MM.1S (cell line): ENCODE results near the gene OSCP1.

Experiments used
- DNase-seq: peaks from one replicate; pipeline ENCODE4 v3.0.0-alpha.2; 2015
- H2AFZ ChIP-seq: fragments of 300-600 bp; sonication (generic); 2 replicates; pipeline ENCODE4 v1.6.0; 2016; ENCODE audit warnings: antibody characterized with exemption, low read length
- H3F3A ChIP-seq: fragments of 300-600 bp; sonication (generic); 2 replicates; pipeline ENCODE4 v1.6.1; 2016; ENCODE audit warnings: mild to moderate bottlenecking, antibody characterized with exemption, low read length, moderate library complexity, mixed read lengths; ENCODE audit not compliant: insufficient read depth
- H3K27ac ChIP-seq: fragments of 300-600 bp; sonication (generic); 2 replicates; pipeline ENCODE4 v1.5.1; 2016; ENCODE audit warnings: mild to moderate bottlenecking, low read length
- H3K27me3 ChIP-seq: fragments of 300-600 bp; sonication (generic); replicated peaks from 2 replicates; pipeline ENCODE4 v1.6.0; 2016; ENCODE audit warnings: low read length; ENCODE audit not compliant: insufficient read depth
- H3K36me3 ChIP-seq: fragments of 300-600 bp; sonication (generic); replicated peaks from 2 replicates; pipeline ENCODE4 v1.6.1; 2016; ENCODE audit warnings: mild to moderate bottlenecking, low read length, mixed read lengths; ENCODE audit not compliant: insufficient read depth
- H3K4me1 ChIP-seq: fragments of 300-600 bp; sonication (generic); 2 replicates; pipeline ENCODE4 v1.6.1; 2016; ENCODE audit warnings: low read length, mixed read lengths
- H3K4me2 ChIP-seq: fragments of 300-600 bp; sonication (generic); 2 replicates; pipeline ENCODE4 v1.6.0; 2016; ENCODE audit warnings: low read depth, low read length
- H3K4me3 ChIP-seq: fragments of 300-600 bp; sonication (generic); 2 replicates; pipeline ENCODE4 v1.5.1; 2016; ENCODE audit warnings: low read length, mixed read lengths
- H3K79me2 ChIP-seq: fragments of 300-600 bp; sonication (generic); 2 replicates; pipeline ENCODE4 v1.6.1; 2016; ENCODE audit warnings: mixed run types, low read length, mixed read lengths
- H3K9ac ChIP-seq: fragments of 300-600 bp; sonication (generic); 2 replicates; pipeline ENCODE4 v1.6.1; 2016; ENCODE audit warnings: low read length, mixed read lengths
- H3K9me2 ChIP-seq: fragments of 300-600 bp; sonication (generic); replicated peaks from 2 replicates; pipeline ENCODE4 v1.6.1; 2016; ENCODE audit warnings: mild to moderate bottlenecking, low read length, mixed read lengths; ENCODE audit not compliant: insufficient read depth
- H3K9me3 ChIP-seq: fragments of 300-600 bp; sonication (generic); replicated peaks from 2 replicates; pipeline ENCODE4 v1.6.1; 2016; ENCODE audit warnings: mild to moderate bottlenecking, low read length, mixed read lengths; ENCODE audit not compliant: insufficient read depth
- H4K20me1 ChIP-seq: fragments of 300-600 bp; sonication (generic); 2 replicates; pipeline ENCODE4 v1.6.1; 2016; ENCODE audit warnings: mild to moderate bottlenecking, low read length, moderate library complexity, mixed read lengths; ENCODE audit not compliant: insufficient read depth
- EZH2 ChIP-seq: fragments of 300-600 bp; sonication (generic); optimal IDR thresholded peaks from 2 replicates; pipeline ENCODE3; 2017; ENCODE audit warnings: low read depth, mild to moderate bottlenecking, antibody characterized with exemption, low read length, mixed read lengths
- EZH2phosphoT487 ChIP-seq: fragments of 300-600 bp; sonication (generic); IDR thresholded peaks from 2 replicates; pipeline ENCODE4 v1.6.1; 2018; ENCODE audit warnings: antibody characterized with exemption, low read length
- TF ChIP-seq, protein P1 (sequence below): fragments of 300-600 bp; sonication (generic); IDR thresholded peaks from 2 replicates; pipeline ENCODE4 v1.5.1; 2016; ENCODE audit warnings: antibody characterized with exemption, low read length, mixed read lengths

Gene OSCP1

DNA sequence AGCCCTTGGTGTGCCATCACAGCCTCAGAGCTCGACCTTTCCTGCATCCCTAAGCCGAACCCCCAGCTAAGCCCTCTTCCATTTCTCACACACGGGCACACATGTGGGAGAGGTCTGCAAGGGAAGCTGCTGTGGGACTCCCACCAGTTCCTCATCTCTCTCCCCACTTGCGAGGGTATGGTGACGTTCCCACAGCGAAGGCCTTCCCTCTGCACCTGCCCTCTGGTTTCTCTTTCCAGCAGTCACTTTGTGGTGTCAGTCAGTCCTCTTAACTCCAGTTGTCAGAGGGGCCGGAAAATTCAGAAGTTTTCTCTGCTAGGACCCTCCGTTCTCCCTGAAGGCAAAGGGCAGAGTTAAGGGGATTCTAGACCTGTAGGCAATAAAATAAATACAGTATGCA is 59.0 kb downstream of the OSCP1 start:
- Histone ChIP-seq H3K79me2 (peaks cover 14% of the 10 kb centered on the region), H3K4me2 (no peak overlapping the region), H3K9ac (no peak overlapping the region), H3K4me3 (no peak overlapping the region), H2AFZ (no peak overlapping the region), H3K4me1 (peaks cover 30% of the 10 kb centered on the region), H3K36me3 (no peaks in the 10 kb centered on the region), H3K9me3 (no peaks in the 10 kb centered on the region), H3F3A (peaks cover 25% of the 10 kb centered on the region), H3K27ac (no peak overlapping the region), H4K20me1 (no peaks in the 10 kb centered on the region), H3K9me2 (no peaks in the 10 kb centered on the region), H3K27me3 (no peaks in the 10 kb centered on the region)
- no peak for DNase-seq
- no peak for TF ChIP-seq EZH2
- no peak for TF ChIP-seq EZH2phosphoT487
- TF ChIP-seq, protein P1, sequence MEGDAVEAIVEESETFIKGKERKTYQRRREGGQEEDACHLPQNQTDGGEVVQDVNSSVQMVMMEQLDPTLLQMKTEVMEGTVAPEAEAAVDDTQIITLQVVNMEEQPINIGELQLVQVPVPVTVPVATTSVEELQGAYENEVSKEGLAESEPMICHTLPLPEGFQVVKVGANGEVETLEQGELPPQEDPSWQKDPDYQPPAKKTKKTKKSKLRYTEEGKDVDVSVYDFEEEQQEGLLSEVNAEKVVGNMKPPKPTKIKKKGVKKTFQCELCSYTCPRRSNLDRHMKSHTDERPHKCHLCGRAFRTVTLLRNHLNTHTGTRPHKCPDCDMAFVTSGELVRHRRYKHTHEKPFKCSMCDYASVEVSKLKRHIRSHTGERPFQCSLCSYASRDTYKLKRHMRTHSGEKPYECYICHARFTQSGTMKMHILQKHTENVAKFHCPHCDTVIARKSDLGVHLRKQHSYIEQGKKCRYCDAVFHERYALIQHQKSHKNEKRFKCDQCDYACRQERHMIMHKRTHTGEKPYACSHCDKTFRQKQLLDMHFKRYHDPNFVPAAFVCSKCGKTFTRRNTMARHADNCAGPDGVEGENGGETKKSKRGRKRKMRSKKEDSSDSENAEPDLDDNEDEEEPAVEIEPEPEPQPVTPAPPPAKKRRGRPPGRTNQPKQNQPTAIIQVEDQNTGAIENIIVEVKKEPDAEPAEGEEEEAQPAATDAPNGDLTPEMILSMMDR = no peak

DNA sequence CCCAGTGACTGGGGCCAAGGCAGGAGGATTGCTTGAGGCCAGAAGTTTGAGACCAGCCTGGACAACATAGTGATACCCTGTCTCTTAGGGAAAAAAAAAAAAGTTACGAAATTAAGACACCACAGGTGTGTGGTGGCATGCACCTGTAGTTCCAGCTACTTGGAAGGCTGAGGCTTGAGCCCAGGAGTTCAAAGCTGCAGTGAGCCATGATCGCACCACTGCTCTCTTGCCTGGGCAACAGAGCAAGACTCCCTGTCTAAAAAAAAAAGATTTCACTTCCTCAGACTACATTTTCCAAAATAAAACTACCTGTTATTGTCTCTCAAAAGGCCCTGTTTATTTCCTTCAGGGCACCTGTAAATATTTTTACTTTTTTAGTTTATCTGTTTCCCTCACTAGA is 59.8 kb downstream of the OSCP1 start:
- H2AFZ ChIP-seq = no peak overlapping the region
- DNase-seq = no peak
- TF ChIP-seq, protein P1 = no peak
- TF ChIP-seq EZH2 (no peak), EZH2phosphoT487 (no peak)
- H3K4me3 ChIP-seq = no peak overlapping the region
- no peak overlapping the region for H3K9ac ChIP-seq
- H3K27me3 ChIP-seq = no peaks in the 10 kb centered on the region
- H3K4me1 ChIP-seq = peaks cover 30% of the 10 kb centered on the region
- H3K79me2 ChIP-seq = peaks cover 12% of the 10 kb centered on the region
- no peaks in the 10 kb centered on the region for H4K20me1 ChIP-seq
- H3K4me2 ChIP-seq = no peak overlapping the region
- H3F3A ChIP-seq = peaks cover 28% of the 10 kb centered on the region
- H3K27ac ChIP-seq = peak overlapping the region; percentile 26; the same call in 1 of the 2 replicates
- H3K9me2 ChIP-seq = no peaks in the 10 kb centered on the region
- H3K9me3 ChIP-seq = no peaks in the 10 kb centered on the region
- no peaks in the 10 kb centered on the region for H3K36me3 ChIP-seq

DNA sequence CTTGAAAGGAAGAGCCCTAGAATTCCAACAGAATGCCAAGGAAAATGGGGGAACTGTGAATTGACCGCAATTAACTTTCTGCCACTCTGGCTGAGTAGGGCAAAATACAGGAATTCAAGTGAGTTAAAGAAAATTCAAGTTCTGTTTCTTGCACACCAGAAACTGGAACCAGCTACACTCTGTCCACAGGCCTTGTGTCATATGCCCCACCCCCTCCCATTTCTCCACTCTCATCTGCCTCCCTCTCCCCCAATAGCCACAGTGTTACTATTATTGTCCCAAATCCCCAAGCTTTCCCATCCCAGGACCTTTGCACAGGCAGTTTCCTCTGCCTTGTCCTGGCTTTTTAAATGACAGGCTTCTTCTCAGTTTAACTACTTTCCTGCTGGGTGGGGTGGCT is 60.3 kb downstream of the OSCP1 start:
- H3K4me1 ChIP-seq = peaks cover 30% of the 10 kb centered on the region
- H3K9ac ChIP-seq = no peak overlapping the region
- no peaks in the 10 kb centered on the region for H3K36me3 ChIP-seq
- no peaks in the 10 kb centered on the region for H4K20me1 ChIP-seq
- H3K9me3 ChIP-seq = no peaks in the 10 kb centered on the region
- no peaks in the 10 kb centered on the region for H3K9me2 ChIP-seq
- no peak overlapping the region for H3K4me3 ChIP-seq
- no peak for DNase-seq
- H2AFZ ChIP-seq = no peak overlapping the region
- H3K4me2 ChIP-seq = no peak overlapping the region
- peaks cover 31% of the 10 kb centered on the region for H3F3A ChIP-seq
- no peaks in the 10 kb centered on the region for H3K27me3 ChIP-seq
- TF ChIP-seq, protein P1 = no peak
- no peak for TF ChIP-seq EZH2
- no peak for TF ChIP-seq EZH2phosphoT487
- H3K27ac ChIP-seq = peak overlapping the region; percentile 26; the same call in 1 of the 2 replicates
- H3K79me2 ChIP-seq = peaks cover 16% of the 10 kb centered on the region
